H1 (cell line): ENCODE results near the gene TNS1. TPM values are rescaled to one million over a fixed set of nuclear protein-coding genes. Genes with fewer than 3 reads are reported as not detected.

Source experiments
- CTCF ChIA-PET: fragments of 300-600 bp; sonication (Branson Sonifier 250); formaldehyde crosslinking; loops from one replicate; lab custom pipeline; 2021; ENCODE audit not compliant: partially characterized antibody; lab: Charles Lee
- POLR2A ChIA-PET: fragments of 300-600 bp; sonication (Branson Sonifier 250); formaldehyde crosslinking; loops from one replicate; lab custom pipeline; 2021; ENCODE audit warnings: inconsistent platforms; ENCODE audit not compliant: partially characterized antibody; lab: Charles Lee
- DNase-seq, 2 experiments: peaks; one replicate each; pipeline versions ENCODE4 v3.0.0 to v3.0.0-alpha.2; 2010 to 2022; ENCODE audit warnings: low spot score in 2 of 2, low read depth in 1 of 2, mixed read lengths in 1 of 2
- FAIRE-seq: peaks from 2 replicates; lab custom pipeline; 2011; peaks lifted over from hg19 to GRCh38; lab: Jason Lieb, UNC
- H2AFZ ChIP-seq: 2 replicates; pipeline ENCODE4 v1.8.1; 2012; ENCODE audit warnings: low read length, inconsistent platforms
- H2AK5ac ChIP-seq: 2 replicates; pipeline ENCODE4 v1.6.1; 2013; ENCODE audit warnings: low read depth, low read length
- H2BK120ac ChIP-seq: replicated peaks from 2 replicates; pipeline ENCODE3; 2013; ENCODE audit warnings: low read depth, low read length, inconsistent platforms
- H2BK12ac ChIP-seq: 2 replicates; pipeline ENCODE4 v1.6.1; 2013; ENCODE audit warnings: low read depth, low read length
- H2BK15ac ChIP-seq: 2 replicates; pipeline ENCODE4 v1.6.1; 2013; ENCODE audit warnings: low read length
- H2BK20ac ChIP-seq: 2 replicates; pipeline ENCODE4 v1.6.1; 2013; ENCODE audit warnings: low read length
- H2BK5ac ChIP-seq: 2 replicates; pipeline ENCODE4 v1.6.1; 2013; ENCODE audit warnings: low read depth, low read length
- H3K14ac ChIP-seq: 2 replicates; pipeline ENCODE4 v1.6.1; 2013; ENCODE audit warnings: inconsistent platforms; ENCODE audit not compliant: insufficient read length
- H3K18ac ChIP-seq: 2 replicates; pipeline ENCODE4 v1.6.1; 2013; ENCODE audit warnings: low read length; ENCODE audit errors: extremely low read depth
- H3K23ac ChIP-seq: 2 replicates; pipeline ENCODE4 v1.6.1; 2013; ENCODE audit warnings: inconsistent platforms; ENCODE audit not compliant: insufficient read length
- H3K23me2 ChIP-seq: 2 replicates; pipeline ENCODE4 v1.6.1; 2013; ENCODE audit warnings: low read depth, low read length
- H3K27ac ChIP-seq: 2 replicates; pipeline ENCODE4 v1.6.1; 2011; ENCODE audit warnings: low read depth, low read length, inconsistent platforms
- H3K27me3 ChIP-seq, 4 experiments: replicated peaks in 1 of 4; 1 replicate in 1 of 4; 2 replicates in 3 of 4; pipeline versions ENCODE4 v1.6.1 to v1.8.1; 2011 to 2013; ENCODE audit warnings: low read length in 3 of 4, mild to moderate bottlenecking in 3 of 4, inconsistent platforms in 2 of 4, mixed read lengths in 2 of 4, moderate library complexity in 1 of 4; ENCODE audit not compliant: control insufficient read depth in 3 of 4, insufficient read depth in 3 of 4; ENCODE audit errors: extremely low read depth in 1 of 4
- H3K36me3 ChIP-seq, 4 experiments: 2 replicates each; pipeline versions ENCODE4 v1.6.1 to v1.8.1; 2011 to 2013; ENCODE audit warnings: mild to moderate bottlenecking in 4 of 4, low read length in 3 of 4, moderate library complexity in 2 of 4, control low read depth in 1 of 4, inconsistent platforms in 1 of 4; ENCODE audit not compliant: insufficient read depth in 4 of 4, control insufficient read depth in 2 of 4
- H3K4ac ChIP-seq: replicated peaks from 2 replicates; pipeline ENCODE3; 2013; ENCODE audit warnings: low read length, low read depth, mixed read lengths, inconsistent platforms; ENCODE audit not compliant: insufficient read length
- H3K4me1 ChIP-seq, 4 experiments: replicated peaks in 1 of 4; 1 replicate in 1 of 4; 2 replicates in 3 of 4; pipeline versions ENCODE4 v1.6.1 to v1.8.1; 2011 to 2013; ENCODE audit warnings: low read length in 3 of 4, inconsistent platforms in 2 of 4, mixed read lengths in 1 of 4; ENCODE audit not compliant: insufficient read depth in 4 of 4, control insufficient read depth in 3 of 4
- H3K4me2 ChIP-seq, 2 experiments: 2 replicates each; pipeline versions ENCODE4 v1.6.1 to v1.8.1; 2011 to 2013; ENCODE audit warnings: low read depth in 2 of 2, low read length in 2 of 2, control low read depth in 1 of 2, inconsistent platforms in 1 of 2, mild to moderate bottlenecking in 1 of 2; ENCODE audit not compliant: insufficient read depth in 1 of 2
- H3K4me3 ChIP-seq, 4 experiments: fragments of 200-600, 300-600 bp in 1 of 4; sonication (generic), shearing (Covaris generic), sonication (Bioruptor Twin) in 1 of 4; 2 replicates each; pipeline versions ENCODE4 v1.5.1 to v1.8.1; 2011 to 2016; ENCODE audit warnings: low read length in 4 of 4, low read depth in 3 of 4, control low read depth in 2 of 4, inconsistent platforms in 2 of 4, mild to moderate bottlenecking in 2 of 4, mixed read lengths in 1 of 4, moderate library complexity in 1 of 4; ENCODE audit not compliant: insufficient read depth in 2 of 4; ENCODE audit errors: extremely low read depth in 1 of 4
- H3K56ac ChIP-seq: replicated peaks from 2 replicates; pipeline ENCODE3; 2013; ENCODE audit warnings: low read depth, mild to moderate bottlenecking, mixed read lengths, low read length, inconsistent platforms; ENCODE audit not compliant: insufficient read length
- H3K79me1 ChIP-seq: 2 replicates; pipeline ENCODE4 v1.6.1; 2013; ENCODE audit warnings: low read depth, low read length, control low read depth
- H3K79me2 ChIP-seq, 2 experiments: 2 replicates each; pipeline versions ENCODE4 v1.6.1 to v1.8.1; 2012 to 2013; ENCODE audit warnings: low read length in 2 of 2, mild to moderate bottlenecking in 2 of 2, inconsistent platforms in 1 of 2; ENCODE audit not compliant: insufficient read depth in 2 of 2, control insufficient read depth in 1 of 2
- H3K9ac ChIP-seq, 4 experiments: replicated peaks in 1 of 4; 1 replicate in 1 of 4; 2 replicates in 3 of 4; pipeline versions ENCODE4 v1.6.1 to v1.8.1; 2011 to 2013; ENCODE audit warnings: low read depth in 3 of 4, low read length in 3 of 4, control low read depth in 2 of 4, mild to moderate bottlenecking in 2 of 4, moderate library complexity in 2 of 4, inconsistent platforms in 1 of 4; ENCODE audit errors: extremely low read depth in 1 of 4
- H3K9me3 ChIP-seq, 2 experiments: 2 replicates each; pipeline versions ENCODE4 v1.6.1 to v1.8.1; 2012 to 2013; ENCODE audit warnings: mild to moderate bottlenecking in 2 of 2, moderate library complexity in 2 of 2, control low read depth in 1 of 2, inconsistent platforms in 1 of 2, low read depth in 1 of 2, low read length in 1 of 2, mixed read lengths in 1 of 2; ENCODE audit not compliant: insufficient read depth in 2 of 2
- H4K20me1 ChIP-seq, 2 experiments: replicated peaks in 1 of 2; 2 replicates each; pipeline versions ENCODE3 to v1.8.1; 2011 to 2013; ENCODE audit warnings: inconsistent platforms in 2 of 2, low read length in 2 of 2, mild to moderate bottlenecking in 1 of 2; ENCODE audit not compliant: insufficient read depth in 2 of 2, control insufficient read depth in 1 of 2
- H4K5ac ChIP-seq: 2 replicates; pipeline ENCODE4 v1.6.1; 2013; ENCODE audit warnings: low read length, low read depth, mixed read lengths, inconsistent platforms; ENCODE audit not compliant: insufficient read length
- H4K8ac ChIP-seq: 2 replicates; pipeline ENCODE4 v1.8.0; 2013; ENCODE audit warnings: mild to moderate bottlenecking, moderate library complexity, low read length, inconsistent platforms; ENCODE audit not compliant: insufficient read depth; ENCODE audit errors: extremely low read depth
- H4K91ac ChIP-seq: replicated peaks from 2 replicates; pipeline ENCODE3; 2013; ENCODE audit warnings: low read length, mixed read lengths, inconsistent platforms; ENCODE audit not compliant: insufficient read length
- ASH2L ChIP-seq: fragments of 200-600, 300-600 bp; sonication (generic); IDR thresholded peaks from one replicate; pipeline ENCODE4 v1.7.1; 2017; ENCODE audit warnings: low read length
- HDAC6 ChIP-seq: IDR thresholded peaks from one replicate; pipeline ENCODE4 v1.7.1; 2012; ENCODE audit warnings: low read depth, mild to moderate bottlenecking, inconsistent platforms, low read length, moderate library complexity
- NANOG ChIP-seq: IDR thresholded peaks from 2 replicates; pipeline ENCODE4 v1.6.1; 2011; ENCODE audit warnings: low read length, low read depth, mild to moderate bottlenecking, inconsistent platforms; ENCODE audit not compliant: insufficient read depth, poor library complexity, severe bottlenecking
- POU5F1 ChIP-seq: IDR thresholded peaks from 2 replicates; pipeline ENCODE4 v1.6.1; 2011; ENCODE audit warnings: low read depth, mild to moderate bottlenecking, low read length, moderate library complexity
- RBBP5 ChIP-seq: IDR thresholded peaks from 2 replicates; pipeline ENCODE4 v1.7.1; 2012; ENCODE audit warnings: low read depth, mild to moderate bottlenecking, inconsistent platforms, low read length, moderate library complexity, borderline replicate concordance
- SAP30 ChIP-seq: fragments of 300-600 bp; sonication (generic); IDR thresholded peaks from 2 replicates; pipeline ENCODE4 v1.7.1; 2012; ENCODE audit warnings: low read length, moderate library complexity, mild to moderate bottlenecking, inconsistent platforms; ENCODE audit not compliant: insufficient read depth, insufficient replicate concordance
- TAF1 ChIP-seq: IDR thresholded peaks from 2 replicates; pipeline ENCODE4 v1.6.1; 2011; ENCODE audit warnings: mild to moderate bottlenecking, low read depth, low read length
- TCF12 ChIP-seq: IDR thresholded peaks from 2 replicates; pipeline ENCODE4 v1.6.1; 2011; ENCODE audit warnings: low read depth, mild to moderate bottlenecking, low read length
- TEAD4 ChIP-seq: IDR thresholded peaks from 2 replicates; pipeline ENCODE4 v1.6.1; 2012; ENCODE audit warnings: low read depth, low read length, inconsistent platforms, mixed read lengths
- WGBS, 2 experiments: shearing (Covaris generic) in 1 of 2; methylation state at CpG; one replicate each; pipeline versions ENCODE4 v1.1.6 to v1.1.7; 2013 to 2015; ENCODE audit warnings: low lambda C conversion rate in 2 of 2, mixed read lengths in 2 of 2, inconsistent platforms in 1 of 2, low coverage in 1 of 2, missing lambda C conversion rate in 1 of 2; ENCODE audit not compliant: insufficient replicate concordance in 2 of 2, insufficient coverage in 1 of 2, insufficient read length in 1 of 2; ENCODE audit errors: extremely low coverage in 1 of 2, missing lambda C conversion rate in 1 of 2; 5-methylcytosine and 5-hydroxymethylcytosine counted together
- polyA plus RNA-seq, 7 experiments: library from polyadenylated mRNA; depleted of rRNA in 3 of 7; stranded (reverse) in 5 of 7; unstranded in 2 of 7; fragments of >200 nt in 5 of 7; fragments of 200-250 nt in 2 of 7; gene quantifications; 1 replicate in 5 of 7; 2 replicates in 1 of 7; 4 replicates in 1 of 7; pipeline versions ENCODE4 v1.2.1 to v1.2.3, GENCODE V29; 2011 to 2013; ENCODE audit warnings: missing spikeins in 2 of 7, mixed read lengths in 2 of 7
- total RNA-seq: library from RNA; stranded (reverse); fragmentation: NEBNext Ultra II Directional; extraction: Animal tissue kit (Norgen Biotek cat#: 25700); gene quantifications from 2 replicates; pipeline ENCODE4 v1.2.1, GENCODE V29; 2021
- TF ChIP-seq, protein P1 (sequence below): IDR thresholded peaks from 2 replicates; pipeline ENCODE4 v1.6.1; 2012; ENCODE audit warnings: inconsistent platforms

TNS1 gene
- total and polyA plus RNA-seq, 2 of the 8 experiments (the other 6 are each of a cell fraction or from before 2014, with no cell fraction given): 1.5 to 5.1 TPM

DNA sequence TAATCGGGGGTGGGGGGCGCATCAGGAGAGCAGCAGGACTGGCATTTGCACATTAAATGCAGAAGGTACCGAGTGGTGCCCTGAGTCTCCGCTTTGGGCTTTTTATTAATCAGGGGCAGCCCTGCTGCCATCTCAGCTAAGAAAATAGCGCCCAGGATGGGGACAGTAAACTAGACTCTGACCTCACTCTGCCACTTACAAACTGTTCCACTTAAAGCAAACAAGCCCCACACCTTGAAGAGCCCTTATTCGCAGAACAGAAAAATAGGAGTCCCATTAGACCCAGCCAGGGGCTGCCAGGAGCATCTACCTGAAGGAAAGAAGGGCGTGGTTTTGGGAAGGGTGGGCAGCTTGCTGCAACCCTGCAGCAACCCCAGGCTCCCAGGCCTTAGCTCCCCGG is 165.3 kb downstream of the TNS1 start:
- H3K4me2 ChIP-seq: no peak overlapping the region
- no peaks in the 10 kb centered on the region for H3K36me3 ChIP-seq
- no peak overlapping the region for H3K4me3 ChIP-seq
- H3K27ac ChIP-seq: no peak overlapping the region
- H3K14ac ChIP-seq: no peak overlapping the region
- no peaks in the 10 kb centered on the region for H3K79me2 ChIP-seq
- H3K4ac ChIP-seq: no peak overlapping the region
- no peak overlapping the region for H3K56ac ChIP-seq
- H2BK12ac ChIP-seq: no peak overlapping the region
- H2BK15ac ChIP-seq: no peak overlapping the region
- H4K20me1 ChIP-seq: no peaks in the 10 kb centered on the region
- no peak overlapping the region for H2AFZ ChIP-seq
- FAIRE-seq: no peak
- H3K23ac ChIP-seq: no peak overlapping the region
- POLR2A ChIA-PET: no interaction called here
- H2BK120ac ChIP-seq: no peak overlapping the region
- H2AK5ac ChIP-seq: no peak overlapping the region
- no peak overlapping the region for H4K5ac ChIP-seq
- H3K9ac ChIP-seq: no peak overlapping the region
- H3K9me3 ChIP-seq: no peaks in the 10 kb centered on the region
- H4K8ac ChIP-seq: no peak overlapping the region
- no peak overlapping the region for H2BK20ac ChIP-seq
- no peak overlapping the region for H4K91ac ChIP-seq
- H3K4me1 ChIP-seq: peaks cover 0 to 9% (median 6%) of the 10 kb centered on the region in 4 experiments; a peak in 5 of 7 replicates
- H3K79me1 ChIP-seq: no peaks in the 10 kb centered on the region
- WGBS, 2 experiments: 79% methylated on average over 8 of the region's 8 CpGs; no CpG with 5 or more reads in 1 of the 2 experiments
- no peaks in the 10 kb centered on the region for H3K23me2 ChIP-seq
- no peaks in the 10 kb centered on the region for H3K27me3 ChIP-seq
- H3K18ac ChIP-seq: no peak overlapping the region
- H2BK5ac ChIP-seq: no peak overlapping the region; the same call in 1 of the 2 replicates
- CTCF ChIA-PET: interaction anchor here (0.7 to 4.3 kb wide), 13 partner anchors 10 to 1279 kb away, joined by 3 to 25 read pairs (median 4); no protein-coding TSS in a partner anchor
- DNase-seq: no peak
- TF ChIP-seq SAP30: no peak
- no peak for TF ChIP-seq RBBP5
- no peak for TF ChIP-seq TEAD4
- TF ChIP-seq POU5F1: no peak
- TF ChIP-seq TAF1: no peak
- no peak for TF ChIP-seq ASH2L
- no peak for TF ChIP-seq TCF12
- TF ChIP-seq NANOG: no peak
- no peak for TF ChIP-seq HDAC6
- TF ChIP-seq, protein P1, sequence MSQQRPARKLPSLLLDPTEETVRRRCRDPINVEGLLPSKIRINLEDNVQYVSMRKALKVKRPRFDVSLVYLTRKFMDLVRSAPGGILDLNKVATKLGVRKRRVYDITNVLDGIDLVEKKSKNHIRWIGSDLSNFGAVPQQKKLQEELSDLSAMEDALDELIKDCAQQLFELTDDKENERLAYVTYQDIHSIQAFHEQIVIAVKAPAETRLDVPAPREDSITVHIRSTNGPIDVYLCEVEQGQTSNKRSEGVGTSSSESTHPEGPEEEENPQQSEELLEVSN: no peak
